Measurements from ENCODE around the gene CYP1B1.

DNA sequence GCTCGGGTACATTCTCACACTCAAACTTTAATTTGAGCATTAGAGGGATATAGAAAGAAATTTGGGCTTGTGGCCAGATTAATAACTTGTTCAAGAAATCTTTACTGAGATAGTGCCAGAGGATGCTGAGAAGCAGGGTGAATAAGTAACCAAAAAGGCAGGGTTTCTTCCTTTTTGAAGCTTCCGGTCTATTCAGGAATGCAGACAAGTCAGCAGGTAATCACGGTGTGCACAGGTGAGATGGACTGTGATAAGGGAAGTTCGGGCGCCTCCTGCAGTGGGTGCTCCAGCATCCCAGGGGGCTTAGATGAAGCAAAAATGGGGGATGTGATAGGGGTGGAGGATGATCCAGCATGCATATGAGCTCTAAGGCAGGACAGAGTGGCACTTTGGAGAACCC, 44.9 kb upstream of the CYP1B1 start:
- TF ChIP-seq, protein P1, sequence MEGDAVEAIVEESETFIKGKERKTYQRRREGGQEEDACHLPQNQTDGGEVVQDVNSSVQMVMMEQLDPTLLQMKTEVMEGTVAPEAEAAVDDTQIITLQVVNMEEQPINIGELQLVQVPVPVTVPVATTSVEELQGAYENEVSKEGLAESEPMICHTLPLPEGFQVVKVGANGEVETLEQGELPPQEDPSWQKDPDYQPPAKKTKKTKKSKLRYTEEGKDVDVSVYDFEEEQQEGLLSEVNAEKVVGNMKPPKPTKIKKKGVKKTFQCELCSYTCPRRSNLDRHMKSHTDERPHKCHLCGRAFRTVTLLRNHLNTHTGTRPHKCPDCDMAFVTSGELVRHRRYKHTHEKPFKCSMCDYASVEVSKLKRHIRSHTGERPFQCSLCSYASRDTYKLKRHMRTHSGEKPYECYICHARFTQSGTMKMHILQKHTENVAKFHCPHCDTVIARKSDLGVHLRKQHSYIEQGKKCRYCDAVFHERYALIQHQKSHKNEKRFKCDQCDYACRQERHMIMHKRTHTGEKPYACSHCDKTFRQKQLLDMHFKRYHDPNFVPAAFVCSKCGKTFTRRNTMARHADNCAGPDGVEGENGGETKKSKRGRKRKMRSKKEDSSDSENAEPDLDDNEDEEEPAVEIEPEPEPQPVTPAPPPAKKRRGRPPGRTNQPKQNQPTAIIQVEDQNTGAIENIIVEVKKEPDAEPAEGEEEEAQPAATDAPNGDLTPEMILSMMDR (IDR thresholded peaks at IDR 0.05; ENCODE audit: low read length) = no peak
- no peak for TF ChIP-seq EZH2 (IDR thresholded peaks at IDR 0.05; ENCODE audit: borderline replicate concordance, low read length)

All from OCI-LY1 (cell line).